HG03280 (cell line): ENCODE data around the gene LNP1.
A peak's percentile ranks its signal among the peaks of the same experiment; 100 is the strongest.

ENCODE experiments used
- ATAC-seq: cut with Tn5 transposase; IDR thresholded peaks from one replicate; pipeline ENCODE4 v1.9.1; 2021; ENCODE audit warnings: mild to moderate bottlenecking, moderate library complexity; ENCODE audit not compliant: unreplicated experiment

The LNP1 gene

DNA sequence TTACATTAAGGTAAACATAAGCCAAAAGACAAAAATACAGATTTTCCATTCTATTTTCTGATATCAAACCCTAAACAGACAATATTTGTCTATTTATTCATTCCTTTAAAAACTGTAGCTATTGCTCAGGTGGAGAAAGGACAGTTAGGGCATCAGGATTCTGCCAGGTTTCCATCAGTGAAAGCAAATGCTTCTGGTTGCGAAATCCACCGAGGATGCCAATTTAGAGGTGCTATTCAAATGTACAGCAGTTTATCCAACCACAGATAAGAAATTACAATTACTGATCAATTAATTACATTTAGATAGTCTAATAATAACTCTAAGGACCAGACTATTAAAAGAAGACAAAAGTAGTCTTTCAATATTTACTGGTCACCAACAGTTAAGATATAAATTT is 4.4 kb upstream of the LNP1 start:
- no peak for ATAC-seq

DNA sequence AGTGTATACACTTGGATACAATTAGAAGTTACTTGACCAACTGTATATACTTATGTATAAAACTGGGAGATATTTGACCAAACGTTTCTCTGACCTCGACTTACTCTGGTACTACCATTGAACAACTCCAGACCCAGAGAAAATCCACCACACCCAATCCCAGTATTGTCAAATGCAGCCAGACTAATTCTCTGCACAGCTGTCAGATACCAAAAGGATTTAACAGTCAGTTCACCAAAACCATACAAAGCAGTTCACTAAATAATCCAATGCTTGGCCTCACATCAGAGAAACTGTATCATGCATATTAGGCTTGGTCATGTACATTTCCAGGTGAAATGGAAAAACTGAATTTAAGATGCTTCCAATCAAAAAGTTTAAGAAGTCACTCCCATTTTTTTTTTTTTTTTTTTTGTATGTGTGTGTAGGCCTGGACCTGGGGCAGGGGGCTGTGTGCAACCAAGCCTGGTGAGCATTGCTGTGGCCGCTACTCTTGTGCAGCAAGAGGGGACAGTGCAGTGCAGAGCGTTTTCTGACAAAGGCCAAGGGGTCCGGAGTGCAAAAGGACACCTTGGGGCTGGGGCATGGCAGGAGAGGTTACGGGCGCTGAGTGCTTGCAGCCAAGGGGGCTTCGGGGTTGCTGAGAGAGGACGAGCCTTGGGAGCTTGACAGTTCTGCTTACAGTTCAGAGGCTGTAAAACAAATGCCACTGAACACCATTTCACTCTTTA is 1.8 kb upstream of the LNP1 start:
- no peak for ATAC-seq

DNA sequence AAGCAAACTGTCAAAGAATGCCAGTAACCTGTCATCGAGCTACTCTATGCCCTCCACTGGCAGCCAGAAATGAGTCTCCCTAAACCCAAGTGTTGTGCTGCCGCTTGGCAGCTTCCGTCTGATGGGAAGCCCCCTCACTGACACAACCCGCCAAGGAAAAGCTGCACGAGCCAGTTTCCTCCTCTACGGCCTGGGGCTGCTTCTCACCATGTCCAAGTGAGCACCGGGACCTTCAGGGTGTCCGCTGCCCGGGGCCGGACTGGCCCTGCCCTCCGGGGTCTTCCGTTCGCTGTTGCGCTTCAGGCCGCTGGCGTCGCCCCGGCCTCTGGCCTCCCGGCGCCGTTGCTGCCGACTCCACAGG is 940 bp upstream of the LNP1 start:
- ATAC-seq = peak; percentile 15

DNA sequence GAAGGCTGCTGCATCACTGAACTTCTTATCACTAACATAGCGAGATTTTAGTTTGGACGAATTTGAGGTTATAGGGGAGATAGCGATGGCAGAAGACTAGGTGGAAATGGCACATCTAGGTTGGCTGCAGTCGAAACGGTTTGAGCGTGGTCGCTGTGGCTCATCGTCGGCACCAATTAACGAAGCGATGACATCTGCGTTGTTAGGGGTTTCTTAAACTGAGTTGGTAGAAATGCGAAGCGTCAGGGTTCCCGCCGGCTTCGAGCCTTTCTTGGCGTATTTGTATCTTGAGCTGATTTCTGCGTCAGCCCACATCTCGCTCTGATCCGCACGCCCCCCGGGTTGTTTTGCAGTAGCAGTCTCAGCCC is 319 bp downstream of the LNP1 start:
- peak; percentile 14 for ATAC-seq

DNA sequence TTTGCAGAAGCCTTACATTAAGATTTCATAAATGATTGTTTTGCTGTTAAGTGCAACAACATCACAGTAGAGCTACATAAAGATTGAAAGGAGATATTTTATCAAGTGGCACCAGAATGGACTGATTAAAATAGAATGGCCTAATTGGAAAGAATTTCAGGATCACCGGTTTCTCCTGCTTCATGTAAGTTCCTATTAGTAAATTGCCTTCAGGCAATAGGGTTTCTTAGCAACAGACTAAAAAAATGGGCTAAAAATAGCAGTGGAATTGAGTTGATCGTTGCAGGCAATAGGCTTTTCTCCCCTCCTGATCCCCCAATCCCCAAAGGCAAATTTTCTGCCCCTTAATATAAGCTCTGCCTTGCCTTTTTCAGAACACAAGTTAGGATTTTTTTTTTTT is 917 bp downstream of the LNP1 start:
- ATAC-seq = no peak

DNA sequence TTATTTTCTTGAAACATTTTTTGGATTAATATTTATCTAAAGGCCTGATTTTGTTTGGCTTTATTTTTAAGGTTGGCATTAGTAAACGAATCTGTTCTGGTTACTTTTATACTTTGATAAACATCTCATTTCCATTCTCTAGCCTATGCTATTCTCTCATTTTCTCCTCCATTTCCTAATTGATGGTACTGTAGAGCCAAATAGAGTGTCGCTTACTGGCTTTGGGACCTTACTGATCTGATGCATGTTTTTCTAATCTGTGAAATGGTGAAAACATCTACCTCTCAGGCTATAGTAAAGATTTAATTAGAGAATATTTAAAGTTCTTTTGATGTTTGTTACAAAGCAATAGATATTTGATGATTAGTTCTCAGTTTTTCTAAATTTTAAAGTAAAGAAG is 1.6 kb downstream of the LNP1 start:
- ATAC-seq = no peak

DNA sequence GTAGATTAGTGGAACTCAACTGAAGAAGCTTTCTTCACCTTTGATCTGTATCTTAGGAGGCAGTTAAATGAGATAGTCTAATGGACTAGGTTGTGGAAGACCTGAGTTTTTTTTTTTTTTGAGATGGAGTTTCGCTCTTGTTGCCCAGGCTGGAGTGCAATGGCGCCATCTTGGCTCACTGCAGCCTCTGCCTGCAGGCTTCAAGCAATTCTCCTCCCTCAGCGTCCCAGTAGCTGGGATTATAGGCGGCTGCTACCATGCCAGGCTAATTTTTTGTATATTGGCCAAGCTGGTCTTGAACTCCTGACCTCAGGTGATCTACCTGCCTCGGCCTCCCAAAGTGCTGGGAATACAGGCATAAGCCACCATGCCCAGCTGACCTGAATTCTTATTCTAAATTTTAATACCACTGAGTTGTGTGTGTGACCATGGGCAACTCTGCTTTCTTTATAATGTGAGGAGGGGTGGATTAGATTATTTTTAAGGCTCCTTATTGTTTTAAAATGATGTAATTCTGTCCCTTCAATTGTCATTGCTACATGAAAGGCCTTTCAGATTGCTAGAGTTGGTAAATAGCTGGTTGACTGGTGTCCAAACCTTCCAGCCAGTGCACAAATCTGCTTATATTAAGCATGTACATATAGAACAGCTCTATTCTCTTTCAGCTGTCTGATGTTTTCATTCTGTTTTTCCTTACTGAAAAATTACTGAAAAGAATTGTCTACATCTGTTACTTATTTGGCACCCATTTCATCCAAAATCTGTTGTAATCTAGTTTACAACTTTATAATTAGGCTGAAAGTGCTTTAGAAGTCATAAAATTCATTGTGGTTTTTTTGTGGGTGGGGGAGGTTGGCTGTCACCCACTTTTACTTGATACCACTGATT is 2.3 kb downstream of the LNP1 start:
- ATAC-seq = no peak

DNA sequence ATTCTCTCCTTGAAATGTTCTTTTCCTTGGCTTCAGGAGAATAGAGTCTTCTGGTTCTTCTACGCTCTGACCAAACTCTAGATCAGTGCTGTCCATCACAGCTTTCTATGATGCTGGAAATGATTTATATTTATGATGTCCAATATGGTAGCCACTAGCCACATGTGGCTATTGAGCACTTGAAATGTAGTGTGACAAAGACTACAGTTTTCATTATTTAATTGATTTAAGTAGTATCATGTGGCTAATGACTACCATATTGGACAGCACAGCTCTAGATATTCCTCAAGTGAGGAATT is 2.9 kb downstream of the LNP1 start:
- no peak for ATAC-seq

DNA sequence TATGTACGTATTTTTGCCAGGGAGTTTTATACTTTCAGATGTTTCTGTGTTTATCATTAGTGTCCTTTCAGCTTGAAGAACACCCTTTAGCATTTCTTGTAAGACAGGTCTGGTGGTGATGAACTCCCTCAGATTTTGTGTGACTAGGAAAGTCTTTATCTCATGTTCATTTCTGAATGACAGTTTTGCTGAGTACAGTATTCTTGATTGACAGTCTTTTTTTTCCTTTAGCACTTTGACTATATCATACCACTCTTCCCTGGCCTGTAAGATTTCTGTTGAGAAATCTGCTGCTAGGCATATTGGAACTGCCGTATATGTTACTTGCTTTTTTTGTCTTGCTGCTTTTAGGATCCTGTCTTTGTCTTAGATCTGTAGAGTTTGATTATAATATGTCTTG is 5.8 kb downstream of the LNP1 start:
- no peak for ATAC-seq

DNA sequence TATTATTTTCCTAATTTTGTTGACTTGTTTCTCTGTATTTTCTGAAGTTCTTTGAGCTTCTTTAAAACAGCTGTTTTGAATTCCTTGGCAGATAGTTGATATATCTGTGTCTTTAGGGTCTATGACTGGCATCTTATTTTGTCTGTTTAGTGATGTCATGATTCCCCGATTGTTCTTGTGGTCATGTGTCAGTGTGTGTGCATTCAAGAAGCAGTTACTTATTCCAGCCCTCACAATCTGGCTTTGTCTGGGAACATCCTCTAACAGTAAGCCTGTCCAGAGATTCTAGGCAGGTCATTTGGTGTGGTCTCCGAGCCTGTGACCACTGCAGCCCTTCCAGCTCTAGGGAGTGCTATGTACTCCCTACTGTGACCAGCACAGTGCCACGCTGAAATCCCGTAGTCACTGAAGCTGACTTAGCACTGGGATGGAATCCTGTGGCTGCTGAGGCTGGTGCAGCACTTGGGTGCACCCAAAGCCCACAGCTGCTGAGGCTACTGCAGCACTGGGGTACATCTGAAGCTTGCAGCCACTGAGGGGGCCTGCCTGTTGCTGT is 6.7 kb downstream of the LNP1 start:
- ATAC-seq = no peak

DNA sequence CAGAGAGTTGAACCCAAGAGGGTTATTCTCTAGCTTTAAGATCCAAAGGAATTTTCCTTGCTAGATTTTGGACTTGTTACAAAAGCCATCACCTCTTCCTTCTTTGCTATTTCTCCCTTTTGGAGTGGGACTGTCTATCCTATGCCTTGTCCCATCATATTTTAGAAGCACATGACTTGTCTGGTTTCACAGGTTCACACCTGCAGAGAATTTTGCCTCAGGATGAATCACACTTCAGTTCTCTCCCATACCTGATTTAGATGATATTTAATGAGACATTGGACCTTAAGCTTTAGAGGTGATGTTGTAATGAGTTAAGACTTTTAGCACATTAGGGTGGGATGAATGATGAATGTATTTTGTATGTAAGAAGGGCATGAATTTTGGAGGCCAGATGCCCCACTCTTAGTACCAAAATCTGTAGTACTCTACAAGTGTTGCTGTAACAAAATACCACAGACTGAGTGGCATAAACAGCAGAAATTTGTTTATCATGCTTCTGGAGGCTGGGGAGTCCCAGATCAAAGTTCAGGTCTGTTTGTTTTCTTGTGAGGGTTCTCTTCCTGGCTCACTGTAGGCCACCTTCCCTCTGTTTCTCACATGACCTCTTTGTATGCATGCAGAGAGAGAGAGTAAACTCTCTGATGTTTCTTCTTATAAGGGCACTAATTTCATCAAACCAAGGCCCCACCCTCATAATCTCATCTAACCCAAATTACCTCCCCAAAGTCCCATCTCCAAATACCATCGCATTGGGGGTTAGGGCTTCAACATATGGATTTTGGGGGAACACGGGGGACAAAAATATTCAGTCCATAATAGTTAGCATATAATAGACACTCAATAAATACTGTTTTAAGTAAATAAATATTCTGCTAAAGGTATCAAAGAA is 10.0 kb downstream of the LNP1 start:
- ATAC-seq = no peak

DNA sequence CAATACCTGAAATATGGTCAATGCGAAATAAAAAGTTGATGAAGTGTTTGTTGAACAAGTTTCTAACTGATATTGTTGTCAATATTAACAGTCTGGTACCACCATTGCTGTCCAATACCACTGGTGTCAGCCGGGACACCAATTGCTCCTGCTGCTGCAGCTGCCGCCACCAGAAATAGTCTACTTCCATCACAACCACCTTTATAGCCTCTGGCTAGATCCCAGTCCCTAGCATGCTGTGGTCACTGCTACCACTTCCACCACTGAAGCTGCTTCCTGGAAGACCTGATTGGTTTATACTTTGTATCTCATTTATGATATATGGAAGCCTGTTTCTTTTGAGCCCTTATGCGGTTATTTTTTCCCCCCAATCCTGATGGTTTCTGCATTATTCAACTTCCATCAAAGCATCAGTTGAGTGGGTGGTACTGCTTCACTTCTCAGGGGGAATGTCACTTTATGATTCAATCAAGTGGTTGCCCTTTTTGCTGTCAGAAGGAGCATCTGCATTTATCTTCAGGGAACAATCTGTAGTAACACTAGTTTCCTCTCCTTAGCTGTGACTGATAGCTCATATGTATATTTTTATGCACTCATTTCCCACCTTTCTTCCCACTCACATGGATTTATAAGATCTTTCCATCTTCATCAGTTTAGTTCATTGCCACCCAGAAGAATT is 11.7 kb downstream of the LNP1 start:
- ATAC-seq = no peak

DNA sequence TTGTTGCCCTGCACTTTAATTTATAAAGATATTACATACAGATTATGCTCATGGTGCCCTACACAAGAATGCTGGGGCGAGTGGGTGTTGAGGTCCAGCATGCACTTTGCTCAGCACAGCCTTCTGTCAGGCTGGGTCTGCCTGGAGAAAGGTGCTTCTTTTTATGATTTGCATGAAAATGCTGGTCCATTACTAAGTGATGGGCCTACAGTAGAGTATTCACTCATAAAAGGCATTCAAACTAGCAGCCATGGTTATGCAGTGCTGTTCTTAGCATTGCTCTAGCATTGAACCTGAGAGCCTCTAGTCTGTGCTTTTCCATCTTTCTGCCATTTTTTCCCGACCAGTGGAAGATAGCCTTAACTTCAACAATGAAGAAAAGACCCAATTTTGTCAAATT is 12.3 kb downstream of the LNP1 start:
- ATAC-seq = no peak

DNA sequence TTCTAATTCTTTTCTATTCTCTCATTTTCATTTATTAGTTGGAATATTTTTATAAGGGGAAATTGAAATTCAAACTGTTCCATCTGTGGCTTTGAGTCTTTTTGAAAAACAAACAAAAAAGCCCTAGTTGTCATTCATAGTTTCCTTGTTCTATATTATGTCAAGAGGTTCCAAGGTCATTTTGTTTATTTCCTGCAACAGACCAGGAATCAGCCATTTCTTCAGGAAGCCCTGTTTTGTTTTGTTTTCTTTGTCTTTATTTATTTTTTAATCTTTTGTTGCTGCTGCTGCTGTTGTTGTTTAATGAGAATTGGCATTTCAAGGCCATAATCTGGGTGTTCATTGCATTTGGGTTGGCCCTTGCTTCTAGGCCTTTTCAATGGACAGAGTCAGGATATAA is 14.8 kb downstream of the LNP1 start:
- no peak for ATAC-seq

DNA sequence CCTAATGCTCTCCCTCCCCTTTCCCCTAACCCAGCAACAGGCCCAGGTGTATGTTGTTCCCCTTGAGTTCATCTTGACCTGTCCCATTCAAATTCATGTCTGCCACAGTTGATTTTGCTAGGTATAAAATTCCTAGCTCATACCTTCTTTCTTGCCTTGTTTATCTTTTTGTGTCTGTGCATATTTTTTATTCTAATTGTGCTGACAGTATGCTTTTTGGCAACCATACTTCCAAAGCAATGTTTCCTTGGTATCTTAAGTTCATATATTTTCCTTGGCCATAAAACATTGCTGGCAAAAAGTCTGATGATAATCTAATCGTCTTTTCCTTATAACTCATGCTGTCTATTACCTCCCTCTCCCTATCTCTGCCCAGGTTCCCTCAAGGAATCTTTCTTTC is 15.5 kb downstream of the LNP1 start:
- ATAC-seq = no peak

DNA sequence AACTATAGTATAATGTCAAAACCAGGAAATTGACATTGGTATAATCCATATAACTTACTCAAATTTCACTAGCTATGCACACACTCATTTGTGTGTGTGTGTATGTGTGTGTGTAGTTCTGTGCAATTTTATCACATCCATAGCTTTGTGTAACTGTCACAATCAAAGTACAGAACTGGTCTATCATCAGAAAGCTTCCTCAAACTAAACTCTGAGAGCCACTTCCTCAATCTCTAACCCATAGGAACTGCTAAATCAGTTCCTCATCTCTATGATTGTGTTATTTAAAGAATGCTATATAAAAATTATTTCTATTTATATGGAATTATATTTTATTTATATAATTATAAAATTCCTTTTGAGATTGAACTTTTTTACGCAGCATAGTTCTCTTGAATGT is 18.1 kb downstream of the LNP1 start:
- ATAC-seq = no peak

DNA sequence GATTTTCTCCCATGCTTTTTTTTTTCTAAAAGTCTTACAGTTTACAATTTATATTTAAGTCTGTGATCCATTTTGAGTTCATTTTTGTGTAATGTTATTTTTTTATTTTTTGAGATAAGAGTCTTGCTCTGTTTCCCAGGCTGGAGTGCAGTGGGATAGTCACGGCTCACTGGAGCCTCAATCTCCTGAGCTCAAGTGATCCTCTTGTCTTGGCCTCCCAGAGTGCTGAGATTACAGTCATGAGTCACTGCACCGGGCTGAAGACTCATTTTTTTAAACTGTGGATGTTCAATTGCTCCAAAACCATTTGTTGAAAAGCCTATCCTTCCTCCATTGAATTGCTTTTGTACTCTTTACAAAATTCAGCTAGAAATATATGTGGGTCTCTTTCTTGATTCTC is 19.5 kb downstream of the LNP1 start:
- no peak for ATAC-seq

DNA sequence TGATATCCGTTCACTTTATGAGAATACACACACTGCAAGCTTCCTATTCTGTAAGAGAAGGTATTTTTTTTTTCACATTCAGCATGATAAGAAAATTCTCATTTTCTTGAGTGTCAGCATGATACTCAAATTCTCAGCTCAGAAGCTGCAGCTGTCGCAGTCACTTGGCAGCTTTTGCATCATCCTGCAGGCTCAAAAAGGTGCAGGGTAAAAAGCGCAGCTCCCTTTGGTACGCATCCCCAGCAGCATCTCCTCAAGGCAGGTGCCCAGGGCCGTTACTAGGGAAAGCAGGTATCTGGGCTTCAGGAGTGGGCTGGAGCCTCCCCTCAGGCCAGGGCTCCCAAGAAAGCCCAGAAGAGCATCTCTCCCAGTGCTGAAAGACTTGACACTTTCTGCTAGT is 22.3 kb downstream of the LNP1 start:
- ATAC-seq = no peak

DNA sequence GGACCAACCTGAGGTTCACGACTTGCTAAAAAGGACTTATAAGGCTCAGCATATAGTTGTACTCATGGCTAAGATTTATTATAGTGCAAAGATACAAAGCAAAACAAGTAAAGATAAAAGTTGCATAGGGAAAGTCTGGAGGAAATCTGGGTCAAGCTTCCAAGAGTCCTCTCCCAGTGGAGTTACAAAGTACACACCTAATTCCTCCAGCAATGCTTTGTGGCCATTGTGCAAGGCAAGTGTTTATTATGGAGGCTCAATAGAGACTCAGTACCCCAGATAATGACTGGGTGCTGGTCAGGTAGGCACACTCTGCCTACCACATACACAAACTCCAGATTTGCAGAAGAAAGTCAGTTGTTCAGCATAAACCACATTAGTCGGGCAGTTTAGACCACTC is 22.9 kb downstream of the LNP1 start:
- ATAC-seq = no peak

DNA sequence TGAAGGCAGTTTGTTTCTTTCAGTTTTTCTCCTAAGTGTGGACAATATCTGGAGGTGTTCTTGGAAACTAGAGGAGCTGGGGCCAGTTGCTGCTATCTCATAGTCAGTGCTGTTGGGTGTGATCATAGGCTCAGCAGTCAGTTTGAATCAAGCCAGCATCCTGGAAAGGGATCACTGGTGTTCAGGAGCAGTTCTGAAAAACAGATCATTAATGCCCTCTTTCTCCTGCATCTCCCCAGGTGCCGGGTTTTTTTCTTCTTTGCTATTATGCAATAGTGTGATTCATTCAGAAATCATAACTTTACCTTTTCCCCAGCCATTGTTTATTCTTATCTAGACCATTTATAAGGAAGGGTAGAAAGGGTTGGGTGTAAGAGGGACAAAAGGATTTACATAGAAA is 24.0 kb downstream of the LNP1 start:
- no peak for ATAC-seq
